GM12873 (cell line): ENCODE measurements around the gene PARD3.

Experiments used
- CTCF ChIP-seq: IDR thresholded peaks from 2 replicates; pipeline ENCODE4 v1.5.1; 2012; ENCODE audit warnings: low read depth, mild to moderate bottlenecking, moderate library complexity, low read length, control low read depth; ENCODE audit not compliant: insufficient read depth; ENCODE audit errors: missing control alignments

Gene PARD3

GRCh38 chr10:34629084-34629483, 186.0 kb downstream of the PARD3 start:
- TF ChIP-seq CTCF: no peak

GRCh38 chr10:34628174-34628796, 186.8 kb downstream of the PARD3 start:
- no peak for TF ChIP-seq CTCF

DNA sequence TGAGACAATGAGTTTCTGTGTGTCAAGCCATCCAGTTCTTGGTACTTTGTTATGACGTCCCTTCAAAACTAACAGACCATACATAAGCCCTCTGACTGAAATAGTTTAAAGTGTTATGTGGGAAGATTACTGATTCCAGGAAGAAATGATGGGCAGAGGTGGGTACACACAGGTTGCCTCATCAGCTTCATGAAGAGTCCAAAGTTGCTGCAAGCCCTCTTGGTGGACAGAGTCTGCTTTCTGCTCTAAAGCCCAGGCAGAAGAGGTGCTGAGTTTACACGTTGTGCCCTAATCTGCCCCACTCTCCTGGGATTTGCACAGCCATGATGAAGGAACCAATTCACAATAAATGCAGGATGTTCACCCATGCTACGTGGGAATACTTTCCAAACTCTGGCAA, 187.4 kb downstream of the PARD3 start:
- no peak for TF ChIP-seq CTCF

DNA sequence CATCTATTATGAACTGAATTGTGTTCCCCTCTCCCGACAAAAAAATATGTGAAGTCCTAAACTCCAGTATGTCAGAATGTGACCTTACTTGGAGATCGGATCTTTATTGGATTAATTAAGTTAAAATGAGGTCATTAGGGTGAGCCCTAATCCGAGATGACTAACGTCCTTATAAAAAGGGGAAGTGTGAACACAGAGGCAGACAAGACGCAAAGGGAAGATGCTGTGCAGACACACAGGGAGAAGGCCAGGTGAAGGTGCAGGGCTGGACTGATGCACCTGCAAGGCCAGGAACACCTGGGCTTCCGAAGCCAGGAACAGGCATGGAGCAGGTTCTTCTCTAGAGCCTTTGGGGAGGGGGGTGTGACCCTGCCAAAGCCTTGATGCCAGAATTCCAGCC, 187.8 kb downstream of the PARD3 start:
- no peak for TF ChIP-seq CTCF

DNA sequence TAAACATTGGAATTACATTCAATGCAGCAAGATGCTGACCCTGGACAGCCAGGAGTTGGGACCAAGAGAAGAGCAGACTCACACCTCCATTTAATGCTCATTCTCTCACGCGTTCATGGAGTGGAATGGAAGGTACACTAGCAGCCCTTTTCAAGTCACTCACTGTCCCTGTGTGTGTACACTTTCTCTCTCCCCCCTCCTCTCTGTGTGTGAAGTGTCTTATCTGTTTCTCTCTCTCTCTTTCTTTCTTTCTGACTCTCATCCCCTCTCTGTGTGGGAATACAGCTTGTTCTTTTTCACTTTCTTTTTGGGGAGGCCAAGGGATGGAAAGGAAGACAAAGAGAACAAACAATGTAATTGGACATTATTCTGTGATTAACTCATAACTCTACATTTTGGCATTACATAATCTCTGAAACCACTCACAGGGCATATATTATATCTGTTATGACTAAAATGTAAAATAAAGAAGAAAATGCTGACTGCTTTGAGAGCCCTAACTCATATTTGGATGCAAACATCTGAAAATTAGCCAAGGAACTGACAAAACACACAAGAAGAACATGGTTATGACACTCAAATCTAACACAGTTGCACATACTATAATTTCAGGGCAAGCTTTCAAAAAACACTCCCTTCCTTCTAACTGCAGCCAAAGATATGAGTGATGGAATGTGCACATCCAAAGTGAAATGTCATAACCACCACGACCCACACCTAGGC, 188.8 kb downstream of the PARD3 start:
- no peak for TF ChIP-seq CTCF

DNA sequence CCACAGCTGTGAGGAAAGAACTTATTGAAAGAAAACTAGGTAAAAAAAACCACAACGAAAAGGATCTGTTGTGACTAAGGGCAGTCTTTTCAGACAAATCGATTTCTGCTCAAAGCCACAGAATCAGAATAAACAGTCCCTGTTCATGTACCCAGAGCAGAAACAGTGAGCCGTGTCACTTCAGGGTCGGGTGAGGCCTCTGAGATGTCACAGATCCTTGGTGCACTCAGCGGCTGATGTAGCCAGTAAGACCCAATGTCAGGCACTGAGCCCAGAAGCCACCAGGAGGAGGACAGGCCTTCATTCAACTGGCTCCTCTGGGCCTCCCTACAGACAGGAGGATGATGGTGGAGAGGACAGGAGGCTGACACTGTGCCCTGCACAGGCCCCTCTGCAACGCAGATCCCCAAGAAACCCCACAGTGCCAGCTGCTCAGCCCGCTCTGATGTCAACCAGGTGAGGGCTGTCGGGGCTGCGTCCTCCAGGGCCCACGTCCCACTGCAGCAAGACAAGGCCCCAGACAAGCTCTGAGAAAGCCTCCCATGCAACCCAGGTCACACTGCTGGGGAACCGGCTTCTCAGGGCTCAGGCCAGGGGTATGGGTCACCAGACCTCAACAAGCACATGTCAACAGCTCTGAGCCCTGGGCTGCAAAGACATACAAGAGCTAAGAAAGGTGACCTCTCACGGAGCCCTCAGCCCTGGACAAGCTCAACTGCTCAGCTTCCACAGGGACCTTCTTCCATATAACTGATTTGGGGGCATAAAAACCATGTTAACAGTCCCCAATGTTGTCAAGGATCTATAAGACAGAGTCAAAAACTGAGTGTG, 190.6 kb downstream of the PARD3 start:
- TF ChIP-seq CTCF: no peak

DNA sequence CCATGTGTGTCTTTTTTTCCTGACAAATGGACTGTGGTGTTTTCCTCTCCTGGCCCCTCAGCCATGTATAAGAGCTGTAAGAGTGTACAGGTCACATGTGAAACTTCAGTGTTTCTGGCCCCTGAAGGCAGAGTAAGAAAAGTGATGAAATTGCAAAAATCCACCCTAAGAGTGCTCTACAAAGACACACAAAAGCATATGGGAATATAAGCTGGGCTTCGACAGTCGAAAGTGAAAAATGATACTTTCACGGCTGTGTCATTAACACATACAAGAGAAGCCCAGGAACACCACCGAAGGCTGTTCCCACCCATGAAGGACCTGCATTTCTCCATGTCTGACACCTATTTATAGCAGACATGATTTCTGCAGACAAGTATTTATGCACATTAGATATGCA, 192.2 kb downstream of the PARD3 start:
- TF ChIP-seq CTCF: no peak
